Measurements from ENCODE around the gene XG.
"Not testable (repeated sequence)": the region's sequence is repeated elsewhere in the genome, so short reads cannot be mapped to it uniquely, and the experiment has no call there.

Gene XG

DNA sequence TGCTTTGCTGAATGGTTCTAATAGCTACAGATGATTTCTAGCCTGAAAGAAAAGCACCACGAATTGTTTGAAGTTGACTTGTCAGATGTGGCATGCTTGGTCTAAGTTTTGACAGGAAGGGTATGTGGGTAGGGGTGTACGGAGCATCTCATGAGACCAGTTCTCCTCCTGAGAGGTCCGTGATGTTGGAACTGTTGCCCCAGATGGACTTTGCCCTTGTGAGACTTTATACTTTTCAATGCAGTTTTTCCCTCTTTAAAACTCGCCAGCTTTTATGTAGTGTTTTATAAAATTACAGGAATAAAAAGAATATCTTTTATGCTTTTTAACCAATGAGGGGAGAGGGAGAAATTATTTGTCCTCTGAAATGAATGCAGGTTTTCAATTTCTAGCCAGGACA is 16.6 kb upstream of the XG start:
- no peak for DNase-seq

DNA sequence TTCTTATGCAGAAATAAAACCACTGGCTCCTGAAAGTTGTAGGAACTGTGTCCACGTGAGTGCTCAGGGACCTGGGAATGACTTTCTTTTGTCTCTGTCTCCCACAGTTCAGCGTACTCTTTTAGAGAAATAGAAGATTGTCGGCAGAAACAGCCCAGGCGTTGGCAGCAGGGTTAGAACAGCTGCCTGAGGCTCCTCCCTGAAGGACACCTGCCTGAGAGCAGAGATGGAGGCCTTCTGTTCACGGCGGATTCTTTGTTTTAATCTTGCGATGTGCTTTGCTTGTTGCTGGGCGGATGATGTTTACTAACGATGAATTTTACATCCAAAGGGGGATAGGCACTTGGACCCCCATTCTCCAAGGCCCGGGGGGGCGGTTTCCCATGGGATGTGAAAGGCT is 11.2 kb upstream of the XG start:
- DNase-seq: no peak

DNA sequence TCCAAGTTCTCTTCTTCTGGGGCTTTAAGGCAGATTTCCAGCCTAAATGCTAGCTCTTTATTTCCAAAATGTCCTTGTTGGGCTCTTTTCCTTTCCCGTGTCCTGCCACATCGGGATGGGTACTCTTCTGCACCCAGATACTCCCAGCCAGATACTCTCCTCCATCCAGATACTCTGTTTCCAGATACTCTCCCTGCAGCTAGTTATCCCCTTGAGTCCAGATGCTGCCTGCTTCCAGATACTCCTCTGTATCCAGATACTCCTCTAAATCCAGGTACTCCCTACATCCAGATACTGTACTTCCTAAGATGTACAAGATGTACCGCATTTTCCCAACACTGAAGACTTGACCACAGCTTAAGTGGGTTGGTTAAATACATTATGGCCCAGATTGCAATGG is 10.5 kb upstream of the XG start:
- no peak for DNase-seq

DNA sequence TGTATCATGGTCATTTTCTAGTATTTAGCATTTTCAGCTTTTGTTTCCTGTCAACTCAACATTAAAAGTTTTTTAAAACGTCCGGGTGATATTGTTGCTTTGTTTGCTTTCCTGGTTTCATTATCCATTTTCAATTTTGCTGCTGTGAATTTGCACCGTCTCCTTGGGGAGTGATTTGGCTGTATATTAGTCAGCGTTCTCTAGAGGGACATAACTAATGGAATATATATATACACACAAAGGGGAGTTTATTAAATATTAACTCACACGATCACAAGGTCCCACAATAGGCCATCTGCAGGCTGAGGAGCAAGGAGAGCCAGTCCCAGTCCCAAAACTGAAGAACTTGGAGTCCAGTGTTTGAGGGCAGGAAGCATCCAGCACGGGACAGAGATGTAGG is 5.6 kb upstream of the XG start:
- not testable (repeated sequence) for DNase-seq

DNA sequence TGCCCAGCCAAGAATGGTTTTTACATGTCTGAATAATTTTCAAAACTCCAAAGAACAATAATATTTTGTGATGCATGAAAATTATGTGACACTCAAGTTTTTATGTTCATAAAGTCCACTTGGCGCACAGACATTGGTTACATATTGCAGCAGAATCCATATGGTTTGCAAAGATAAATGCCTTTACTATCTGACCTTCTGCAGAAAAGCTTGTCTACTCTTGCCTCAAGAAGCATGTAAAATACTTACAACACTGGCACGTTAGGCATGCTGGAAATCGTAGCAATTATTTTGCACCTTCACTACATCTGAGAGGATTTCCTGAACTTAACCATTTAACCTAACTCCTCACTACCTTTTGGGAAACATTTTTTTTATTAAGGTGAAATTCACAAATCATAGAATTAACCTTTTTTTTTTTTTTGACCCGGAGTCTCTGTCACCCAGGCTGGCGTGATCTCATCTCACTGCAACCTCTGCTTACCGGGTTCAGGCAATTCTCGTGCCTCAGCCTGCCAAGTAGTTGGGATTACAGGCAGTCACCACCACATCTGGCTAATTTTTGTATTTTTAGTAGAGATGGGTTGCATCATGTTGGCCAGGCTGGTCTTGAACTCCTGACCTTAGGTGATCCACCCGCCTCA is 3.5 kb upstream of the XG start:
- no peak for DNase-seq

DNA sequence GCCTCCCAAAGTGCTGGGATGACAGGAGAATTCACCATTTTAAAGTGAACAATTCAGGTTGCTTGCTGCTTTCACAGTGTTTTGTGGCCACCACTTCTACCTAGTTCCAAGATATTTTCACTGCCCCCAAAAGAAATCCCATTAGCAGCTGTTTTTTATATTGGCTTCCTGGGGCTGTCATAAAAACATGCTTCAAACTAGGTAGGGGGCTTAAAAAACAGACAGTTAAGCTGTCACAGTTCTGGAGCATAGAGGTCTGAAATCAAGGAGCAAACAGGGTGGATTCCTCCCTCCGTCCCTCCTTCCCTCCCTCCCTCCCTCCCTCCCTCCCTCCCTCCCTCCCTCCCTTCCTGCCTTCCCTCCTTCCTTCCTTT is 3.0 kb upstream of the XG start:
- no peak for DNase-seq

DNA sequence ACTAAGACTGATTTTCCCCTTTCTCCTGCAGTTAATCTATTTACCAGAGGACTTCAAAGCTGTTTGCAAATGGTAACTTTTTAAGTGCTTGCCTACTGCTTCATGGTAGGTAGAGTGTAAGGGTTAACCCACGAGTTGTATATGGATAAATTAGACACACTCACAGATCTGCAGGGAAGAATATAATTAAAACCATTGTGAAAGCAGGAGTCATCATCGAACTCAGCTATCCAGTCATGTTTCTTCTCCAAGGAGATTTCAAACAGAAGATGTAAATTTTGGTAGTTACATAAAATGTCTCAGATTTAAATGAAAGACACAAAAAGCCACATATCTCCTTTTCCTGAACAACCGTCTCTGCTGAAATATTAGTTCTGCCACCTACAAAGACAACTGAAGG is 549 bp upstream of the XG start:
- no peak for DNase-seq

DNA sequence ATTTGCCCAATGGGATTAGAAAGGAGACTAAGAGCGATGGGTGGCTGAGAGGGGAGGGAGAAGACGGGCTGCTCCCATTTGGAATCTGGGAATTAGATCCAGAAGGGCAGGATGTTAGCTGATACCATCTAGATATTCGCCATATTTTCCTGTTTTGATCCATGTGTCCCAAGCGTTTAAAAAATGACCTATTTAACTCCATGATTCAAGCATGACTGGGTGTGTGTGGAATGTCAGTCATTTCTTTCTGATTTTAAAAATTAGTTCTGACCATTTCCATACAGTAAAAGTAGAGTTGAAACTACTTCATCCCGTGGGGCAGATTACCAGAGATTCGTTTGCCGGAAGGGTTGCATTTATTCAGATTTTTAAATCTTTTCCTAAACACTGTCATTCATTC is 601 bp downstream of the XG start:
- not testable (repeated sequence) for DNase-seq

DNA sequence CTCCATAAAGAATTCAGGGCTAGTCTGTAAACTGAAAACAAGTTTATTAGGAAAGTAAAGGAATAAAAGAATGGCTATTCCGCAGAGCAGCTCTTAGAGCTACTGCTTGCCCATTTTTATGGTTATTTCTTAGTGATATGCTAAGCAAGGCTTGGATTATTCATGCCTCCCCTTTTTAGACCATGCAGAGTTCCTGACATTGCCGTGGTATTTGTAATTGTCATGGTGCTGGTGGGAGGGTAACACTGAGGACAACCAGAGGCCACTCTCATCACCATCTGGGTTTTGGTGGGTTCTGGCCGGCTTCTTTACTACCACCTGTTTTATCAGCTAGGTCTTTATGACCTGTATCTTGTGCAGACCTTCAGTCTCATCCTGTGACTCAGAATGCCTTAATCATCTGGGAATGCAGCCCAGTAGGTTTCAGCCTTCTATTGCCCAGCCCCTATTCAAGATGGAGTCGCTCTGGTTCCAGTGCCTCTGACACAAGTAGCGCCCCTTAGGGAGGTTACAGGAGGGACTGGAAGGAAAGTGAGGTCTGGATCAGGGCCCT is 3.4 kb downstream of the XG start:
- DNase-seq: not testable (repeated sequence)

DNA sequence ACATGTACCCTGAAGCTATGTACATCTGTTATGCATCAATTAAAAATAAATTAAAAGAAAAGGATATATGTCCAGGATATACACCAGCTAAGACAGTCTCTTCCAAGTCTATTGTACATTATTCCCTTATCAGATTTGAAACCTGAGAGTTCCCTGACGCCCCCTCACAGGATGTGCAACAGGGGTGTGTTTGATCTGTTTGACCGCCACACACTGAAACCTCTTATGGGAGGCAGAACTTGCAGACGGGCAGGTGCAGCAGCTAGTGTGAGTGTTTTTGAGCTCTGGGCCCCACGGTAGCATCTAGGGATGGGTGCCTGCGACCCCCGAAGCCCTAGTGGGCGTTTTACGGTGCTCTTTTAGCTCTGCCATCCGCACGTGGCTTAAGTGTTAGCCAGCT is 4.7 kb downstream of the XG start:
- no peak for DNase-seq

DNA sequence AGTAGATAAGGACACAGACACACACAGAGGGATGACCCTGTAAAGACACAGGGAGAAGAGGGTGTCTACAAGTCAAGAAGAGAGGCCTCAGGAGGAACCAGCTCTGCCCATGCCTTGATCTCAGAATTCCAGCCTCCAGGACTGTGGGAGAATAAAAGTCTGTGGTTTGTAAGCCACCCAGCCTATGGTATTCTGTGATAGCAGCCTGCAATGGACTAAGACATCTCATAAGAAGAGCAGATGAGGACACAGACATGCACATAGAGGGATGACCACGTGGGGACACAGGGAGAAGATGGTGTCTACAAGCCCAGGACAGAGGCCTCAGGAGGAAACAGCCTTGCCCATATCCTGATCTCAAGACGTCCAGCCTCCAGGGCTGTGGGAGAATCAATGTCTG is 9.4 kb downstream of the XG start:
- no peak for DNase-seq

DNA sequence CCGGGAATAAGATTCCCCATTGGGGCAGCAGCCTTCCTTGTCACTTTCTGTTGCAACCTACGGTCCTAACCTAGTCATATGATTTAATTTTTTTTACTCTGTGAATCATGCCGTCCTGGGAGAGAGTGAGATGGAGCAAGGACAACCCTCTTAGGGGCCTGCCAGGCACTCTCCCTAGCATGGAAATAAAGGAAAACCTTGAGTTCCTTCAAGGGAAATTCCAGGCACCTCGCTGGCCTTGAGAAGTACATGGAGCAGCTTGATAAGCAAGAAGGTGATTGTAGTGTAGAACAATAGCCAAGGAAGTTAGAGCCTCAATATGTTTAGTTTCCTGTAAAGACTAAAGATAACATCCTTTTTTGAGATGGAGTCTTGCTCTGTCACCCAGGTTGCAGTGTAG is 10.8 kb downstream of the XG start:
- not testable (repeated sequence) for DNase-seq

DNA sequence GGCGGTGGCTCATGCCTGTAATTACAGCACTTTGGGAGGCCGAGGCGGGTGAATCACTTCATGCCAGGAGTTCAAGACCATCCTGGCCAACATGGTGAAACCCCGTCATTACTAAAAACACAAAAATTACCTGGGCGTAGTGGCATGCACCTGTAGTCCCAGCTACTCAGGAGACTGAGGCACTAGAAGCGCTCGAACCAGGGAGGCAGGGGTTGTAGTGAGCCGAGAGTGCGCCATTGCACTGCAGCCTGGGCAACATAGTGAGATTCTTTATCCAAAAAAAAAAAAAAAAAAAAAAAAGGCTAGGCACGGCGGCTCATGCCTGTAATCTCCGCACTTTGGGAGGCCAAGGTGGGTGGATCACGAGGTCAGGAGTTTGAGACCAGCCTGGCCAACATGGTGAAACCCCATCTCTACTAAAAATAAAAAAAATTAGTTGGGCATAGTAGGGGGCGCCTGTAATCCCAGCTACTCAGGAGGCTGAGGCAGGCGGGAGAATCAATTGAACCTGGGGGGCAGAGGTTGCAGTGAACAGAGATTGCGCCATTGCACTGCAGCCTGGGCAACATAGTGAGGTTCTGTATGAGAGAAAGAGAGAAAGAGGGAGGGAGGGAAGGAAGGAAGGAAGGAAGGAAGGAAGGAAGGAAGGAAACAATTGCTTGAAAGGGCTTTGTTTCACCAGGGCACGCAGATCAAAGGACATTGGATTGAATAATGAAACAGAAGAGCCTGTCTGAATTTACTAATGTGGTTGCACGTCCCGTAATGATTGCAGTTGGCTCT is 13.1 kb downstream of the XG start:
- DNase-seq: not testable (repeated sequence)

DNA sequence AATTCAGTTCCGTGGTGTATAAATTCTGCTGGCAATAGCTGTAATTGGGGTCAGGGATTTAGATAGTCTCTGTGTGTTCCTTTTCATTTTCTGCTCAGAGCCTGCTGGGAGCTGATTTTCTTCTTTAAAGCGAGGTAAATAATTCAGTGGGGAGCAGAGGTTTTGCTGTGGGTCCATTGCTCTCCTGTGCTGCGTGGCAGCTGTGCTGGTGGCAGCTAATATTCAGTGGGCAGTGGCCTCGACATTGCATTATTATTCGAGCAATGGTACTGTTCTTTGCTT is 13.7 kb downstream of the XG start:
- DNase-seq: no peak

DNA sequence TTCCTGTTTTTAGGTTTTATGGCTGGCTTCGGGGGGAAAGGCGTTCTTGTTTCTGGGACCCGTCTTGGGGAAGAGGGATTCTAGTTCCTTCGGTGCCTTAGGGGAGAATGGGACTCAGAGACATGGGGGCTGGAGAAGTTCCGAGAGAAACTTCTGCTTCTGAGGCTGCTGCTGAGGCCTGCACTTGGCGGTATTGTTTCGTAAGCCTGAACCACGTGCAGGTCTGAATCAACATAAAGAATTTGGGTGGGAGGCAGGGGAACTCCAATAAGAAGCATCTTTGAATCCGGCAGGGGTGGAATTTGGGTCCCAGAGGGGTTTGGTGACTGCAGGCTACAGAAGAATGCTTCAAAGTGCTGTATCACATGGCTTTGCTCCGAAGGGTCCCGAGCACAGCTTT is 15.1 kb downstream of the XG start:
- DNase-seq: no peak

DNA sequence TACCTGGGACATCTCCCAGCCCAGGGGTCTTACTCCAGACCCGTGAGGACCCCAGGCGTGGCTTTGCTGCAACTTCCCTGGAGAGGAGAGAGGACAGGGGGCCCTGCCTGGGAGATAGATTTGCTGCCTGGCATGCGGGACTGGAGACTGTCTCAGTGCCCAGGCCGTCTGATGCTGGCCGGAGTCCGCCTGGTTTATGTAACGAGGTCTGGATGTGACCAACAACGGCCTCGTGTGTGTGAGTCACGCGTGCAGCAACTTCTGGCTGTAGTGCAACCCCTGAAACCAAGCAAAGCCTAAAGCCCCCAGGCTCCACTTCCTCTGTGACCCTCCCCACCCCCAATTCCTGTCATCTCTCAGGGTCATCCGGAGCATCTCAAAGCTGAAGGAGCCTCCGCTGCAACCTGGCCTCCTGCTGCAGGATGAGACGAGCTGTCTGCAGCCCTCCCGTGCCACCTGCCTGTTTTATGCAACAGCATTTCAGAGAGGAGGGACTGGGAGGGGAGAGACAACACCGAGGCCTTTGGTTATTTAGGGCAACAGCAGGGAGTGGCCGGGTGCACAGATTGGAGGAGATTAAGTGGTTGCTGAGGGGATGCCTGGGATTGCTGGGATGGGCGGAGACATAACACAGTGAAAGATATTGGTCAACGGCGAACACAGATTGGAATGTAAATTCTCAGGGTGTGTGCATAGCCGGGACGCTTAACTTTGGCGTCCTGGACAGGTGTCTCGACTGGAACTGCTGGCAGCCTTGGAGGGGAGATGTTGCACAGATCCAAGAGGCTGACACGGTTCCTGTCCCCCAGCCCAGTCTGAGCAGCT is 16.0 kb downstream of the XG start:
- no peak for DNase-seq

DNA sequence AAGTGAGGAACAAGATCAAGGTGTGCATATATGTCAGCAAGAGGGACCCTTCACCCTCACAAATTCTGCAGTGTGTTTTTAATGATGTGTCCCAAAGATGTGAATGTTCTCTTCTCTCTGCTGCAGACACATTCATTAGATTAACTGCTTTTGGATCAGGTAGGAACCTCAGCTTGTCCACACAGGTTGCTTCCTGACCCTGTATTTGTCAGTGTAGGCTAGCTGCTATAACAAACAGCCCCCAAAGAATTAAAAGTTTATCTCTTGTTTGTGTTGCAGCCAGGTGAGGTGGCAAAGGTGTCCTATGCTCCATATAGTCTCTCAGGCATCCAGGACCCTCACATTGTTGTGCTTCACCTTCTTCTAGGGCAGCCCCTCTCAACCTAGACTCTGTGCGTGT is 17.8 kb downstream of the XG start:
- DNase-seq: no peak

DNA sequence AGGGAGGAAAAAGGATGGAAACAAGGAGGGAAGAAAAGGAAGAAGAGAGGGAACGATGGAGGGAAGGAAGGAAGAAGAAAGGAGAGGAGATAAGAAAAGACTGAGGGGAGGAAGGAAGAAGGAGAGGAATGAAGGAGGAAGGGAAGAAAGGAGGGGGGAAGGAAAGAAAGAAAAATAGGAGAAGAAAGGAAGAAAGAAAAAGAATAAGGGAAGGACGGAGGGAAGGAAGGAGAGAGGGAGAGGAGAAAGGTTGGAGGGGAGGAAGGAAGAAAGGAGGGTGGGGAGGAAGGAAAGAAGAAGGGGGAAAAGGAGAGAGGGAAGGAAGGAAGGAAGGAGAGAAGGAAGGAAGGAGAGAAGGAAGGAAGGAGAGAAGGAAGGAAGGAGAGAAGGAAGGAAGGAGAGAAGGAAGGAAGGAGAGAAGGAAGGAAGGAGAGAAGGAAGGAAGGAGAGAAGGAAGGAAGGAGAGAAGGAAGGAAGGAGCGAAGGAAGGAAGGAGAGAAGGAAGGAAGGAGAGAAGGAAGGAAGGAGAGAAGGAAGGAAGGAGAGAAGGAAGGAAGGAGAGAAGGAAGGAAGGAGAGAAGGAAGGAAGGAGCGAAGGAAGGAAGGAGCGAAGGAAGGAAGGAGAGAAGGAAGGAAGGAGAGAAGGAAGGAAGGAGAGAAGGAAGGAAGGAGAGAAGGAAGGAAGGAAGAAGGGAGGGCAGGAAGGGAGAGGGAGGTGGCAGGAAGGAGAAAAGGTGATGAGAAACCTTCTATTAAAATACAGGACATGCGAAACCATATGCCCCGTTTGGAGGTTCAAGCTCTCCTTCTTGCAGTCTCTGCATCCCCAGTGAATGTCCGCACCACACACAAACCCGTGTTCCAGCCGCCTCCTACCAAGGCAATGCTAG is 21.6 kb downstream of the XG start:
- not testable (repeated sequence) for DNase-seq

DNA sequence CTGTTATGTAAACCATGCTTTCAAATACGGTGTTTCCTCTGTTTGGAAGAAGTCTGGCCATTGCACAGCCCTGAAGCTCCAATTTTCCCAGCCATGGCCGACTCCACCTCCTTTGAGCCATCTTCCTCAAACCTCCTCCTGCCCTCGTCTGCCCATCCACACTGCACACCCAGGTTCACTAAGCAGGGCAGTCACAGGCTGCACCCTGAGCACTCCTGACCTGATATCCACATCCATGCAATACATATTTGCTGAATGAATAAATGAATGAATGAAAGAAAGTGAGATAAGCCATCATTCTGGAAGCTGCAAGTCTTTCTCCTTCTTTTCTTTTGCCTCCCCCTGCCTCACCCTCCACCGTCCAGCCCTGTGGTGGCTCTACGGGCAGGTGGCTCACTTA is 22.2 kb downstream of the XG start:
- no peak for DNase-seq

DNA sequence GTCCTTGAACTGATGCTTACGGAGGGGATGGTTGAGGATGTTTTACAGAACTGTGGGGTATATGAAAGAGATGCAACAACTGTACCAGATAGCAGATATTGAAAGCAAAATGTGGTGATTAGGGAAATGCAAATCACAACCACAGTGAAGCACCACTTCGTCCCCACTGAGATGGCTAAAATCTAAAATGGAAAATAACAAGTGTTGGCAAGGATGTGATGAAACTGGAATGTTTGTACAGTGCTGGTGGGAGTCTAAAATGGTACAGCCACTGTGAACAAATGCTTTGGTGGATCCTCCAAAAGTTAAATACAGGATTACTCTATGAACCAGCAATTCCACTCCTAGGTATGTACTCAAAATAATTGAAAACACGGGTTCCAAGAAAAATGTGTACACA is 22.9 kb downstream of the XG start:
- DNase-seq: no peak

DNA sequence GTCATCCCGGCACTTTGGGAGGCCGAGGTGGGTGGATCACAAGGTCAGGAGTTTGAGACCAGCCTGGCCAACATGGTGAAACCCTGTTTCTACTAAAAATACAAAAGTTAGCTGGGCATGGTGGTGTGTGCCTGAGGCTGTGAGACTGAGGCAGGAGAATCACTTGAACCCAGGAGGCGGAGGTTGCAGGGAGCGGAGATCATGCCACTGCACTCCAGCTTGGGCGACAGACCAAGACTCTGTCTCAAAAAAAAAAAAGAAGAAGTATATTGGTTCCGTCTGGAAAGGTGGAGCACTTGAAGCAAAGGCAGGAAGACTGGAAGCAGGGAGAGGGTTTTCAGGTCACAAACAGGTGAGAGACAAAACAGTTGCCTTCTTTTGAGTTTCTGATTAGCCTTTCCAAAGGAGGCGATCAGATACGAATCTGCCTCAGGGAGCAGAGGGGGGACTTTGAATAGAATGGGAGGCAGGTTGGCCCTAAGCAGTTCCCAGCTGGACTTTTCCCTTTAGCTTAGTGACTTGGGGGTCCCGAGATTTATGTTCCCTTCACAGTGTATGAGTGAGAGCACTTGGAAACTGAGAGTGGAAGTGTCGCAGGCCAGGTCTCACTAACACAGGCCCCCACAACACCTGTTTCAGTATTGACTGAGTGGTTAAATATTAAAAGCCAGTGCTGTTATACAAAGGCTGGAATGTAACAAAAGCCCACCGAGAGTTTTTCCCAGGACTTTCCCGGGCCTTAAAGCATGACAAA is 28.8 kb downstream of the XG start:
- DNase-seq: not testable (repeated sequence)

DNA sequence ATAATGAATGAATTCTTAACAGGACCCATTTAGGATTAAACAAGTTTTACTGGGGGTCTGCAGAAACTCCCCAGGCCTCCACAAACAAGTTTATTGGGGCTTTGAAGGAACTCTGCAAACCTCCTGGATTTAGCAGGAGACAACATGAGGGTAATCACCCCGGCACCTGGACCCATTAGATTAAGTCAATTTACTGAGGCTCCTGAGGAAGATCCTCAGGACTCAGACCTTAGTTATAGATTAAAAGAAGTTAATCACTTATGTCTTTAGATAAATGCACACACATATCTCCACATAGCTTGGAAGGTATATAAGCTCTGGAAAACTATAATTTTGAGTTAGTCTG is 29.4 kb downstream of the XG start:
- DNase-seq: no peak
